Psoas muscle (tissue), 8 donors: ENCODE measurements around the gene SLIT3. TPM values are rescaled to one million over a fixed set of nuclear protein-coding genes. Genes with fewer than 3 reads are reported as not detected.

Experiments
- ATAC-seq, 4 donors: fragments of 200-7000 bp; cut with Tn5 transposase; one replicate each; pipeline ENCODE4 v1.9.1; 2020; ENCODE audit warnings: moderate library complexity in 3 of 4, mild to moderate bottlenecking in 2 of 4
- DNase-seq, 2 donors: peaks; one replicate each; pipeline ENCODE4 v3.0.0-alpha.2; 2020
- H3K27ac ChIP-seq: fragments of 200-600 bp; one replicate; pipeline ENCODE4 v1.8.0; 2022
- H3K27me3 ChIP-seq, 3 donors: fragments of 200-600 bp in 1 of 3; one replicate each; pipeline versions ENCODE4 v1.6.1 to v1.8.0; 2013 to 2022; ENCODE audit warnings: low read length in 2 of 3, mild to moderate bottlenecking in 2 of 3, moderate library complexity in 1 of 3; ENCODE audit not compliant: insufficient read depth in 3 of 3
- H3K36me3 ChIP-seq, 2 donors: fragments of 200-600 bp in 1 of 2; one replicate each; pipeline versions ENCODE4 v1.6.1 to v1.8.0; 2013 to 2022; ENCODE audit warnings: low read depth in 1 of 2, mild to moderate bottlenecking in 1 of 2, moderate library complexity in 1 of 2; ENCODE audit not compliant: insufficient read depth in 1 of 2
- H3K4me1 ChIP-seq: fragments of 200-600 bp; one replicate; pipeline ENCODE4 v1.8.0; 2022
- H3K4me3 ChIP-seq: fragments of 200-600 bp; one replicate; pipeline ENCODE4 v1.8.0; 2022; ENCODE audit warnings: mild to moderate bottlenecking
- H3K9me3 ChIP-seq: fragments of 200-600 bp; one replicate; pipeline ENCODE4 v1.8.0; 2022
- WGBS, 3 donors: extraction: QIAGEN DNeasy Blood & Tissue Kit; methylation state at CpG; one replicate each; pipeline versions ENCODE4 v1.1.6 to v1.1.7; 2013; 5-methylcytosine and 5-hydroxymethylcytosine counted together
- intact Hi-C, 2 donors: fragments of 100-400 bp; cut with DNase I; formaldehyde crosslinking; loops; one replicate each; pipeline versions ENCODE4 v1.11.0 to v1.14.2; 2022
- polyA plus RNA-seq, 3 donors: library from polyadenylated mRNA; stranded (reverse); fragments of 200-250 nt; gene quantifications; one replicate each; pipeline ENCODE4 v1.2.3, GENCODE V29; 2013
- total RNA-seq, 4 donors: library from RNA; stranded (reverse); fragmentation: NEBNext Ultra II Directional in 2 of 4; extraction: Animal tissue kit (Norgen Biotek cat#: 25700) in 2 of 4; gene quantifications; one replicate each; pipeline versions ENCODE4 v1.2.1 to v1.2.4, GENCODE V29; 2021 to 2023
- TF ChIP-seq, protein P1 (sequence below): fragments of 200-600 bp; IDR thresholded peaks from one replicate; pipeline ENCODE4 v1.8.0; 2022; ENCODE audit warnings: antibody characterized with exemption
- donor health status: healthy with polysubstance abuse.
- donor health status: DM: no; HTN: no; CAD: no; lungs with moderate emphysema.
- donor health status: Bipolar disorder and iron deficiency.
- donor health status: healthy.
- donor health status: DM: yes; HTN: yes; CAD: no.
- donor health status: DM: no; HTN: no; CAD: no.
- donor health status: DM: no; HTN: no; CAD: no.
- donor health status: DM: yes; HTN: yes; CAD: no.

The SLIT3 gene
- total and polyA plus RNA-seq, 7 donors = 0.81 to 5.9 (median 2.1) TPM

DNA sequence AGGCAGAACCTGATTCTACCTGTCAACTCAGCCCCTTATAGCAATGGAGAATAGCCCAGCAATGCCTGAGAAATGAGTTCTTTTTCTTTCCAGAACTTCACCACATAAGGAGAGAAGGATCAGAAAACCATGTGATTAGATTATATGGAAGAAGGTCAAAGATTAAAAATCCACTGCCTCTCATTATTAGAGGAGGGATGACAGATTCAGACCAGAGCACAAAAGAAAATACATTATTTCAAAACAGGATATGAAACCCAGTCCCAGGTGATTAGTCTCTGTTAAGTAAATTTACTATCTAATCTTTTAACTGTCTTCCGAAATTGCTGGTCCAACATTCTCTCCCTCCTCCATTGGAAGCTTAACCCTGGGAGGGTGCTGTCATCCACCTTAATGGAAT lies 322.4 kb downstream of the SLIT3 start:
- no peaks in the 10 kb centered on the region for H3K9me3 ChIP-seq
- ATAC-seq = no peak
- DNase-seq = no peak
- H3K36me3 ChIP-seq = no peaks in the 10 kb centered on the region
- no peak overlapping the region for H3K4me3 ChIP-seq
- TF ChIP-seq, protein P1, sequence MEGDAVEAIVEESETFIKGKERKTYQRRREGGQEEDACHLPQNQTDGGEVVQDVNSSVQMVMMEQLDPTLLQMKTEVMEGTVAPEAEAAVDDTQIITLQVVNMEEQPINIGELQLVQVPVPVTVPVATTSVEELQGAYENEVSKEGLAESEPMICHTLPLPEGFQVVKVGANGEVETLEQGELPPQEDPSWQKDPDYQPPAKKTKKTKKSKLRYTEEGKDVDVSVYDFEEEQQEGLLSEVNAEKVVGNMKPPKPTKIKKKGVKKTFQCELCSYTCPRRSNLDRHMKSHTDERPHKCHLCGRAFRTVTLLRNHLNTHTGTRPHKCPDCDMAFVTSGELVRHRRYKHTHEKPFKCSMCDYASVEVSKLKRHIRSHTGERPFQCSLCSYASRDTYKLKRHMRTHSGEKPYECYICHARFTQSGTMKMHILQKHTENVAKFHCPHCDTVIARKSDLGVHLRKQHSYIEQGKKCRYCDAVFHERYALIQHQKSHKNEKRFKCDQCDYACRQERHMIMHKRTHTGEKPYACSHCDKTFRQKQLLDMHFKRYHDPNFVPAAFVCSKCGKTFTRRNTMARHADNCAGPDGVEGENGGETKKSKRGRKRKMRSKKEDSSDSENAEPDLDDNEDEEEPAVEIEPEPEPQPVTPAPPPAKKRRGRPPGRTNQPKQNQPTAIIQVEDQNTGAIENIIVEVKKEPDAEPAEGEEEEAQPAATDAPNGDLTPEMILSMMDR = no peak
- WGBS, 3 donors = 52 to 94% (median 89%) methylated on average over 1 of the region's 1 CpG
- peaks cover 0 to 2% (median 0%) of the 10 kb centered on the region in 3 donors for H3K27me3 ChIP-seq
- H3K27ac ChIP-seq = no peak overlapping the region
- H3K4me1 ChIP-seq = no peaks in the 10 kb centered on the region
- intact Hi-C loops = no loop called here

DNA sequence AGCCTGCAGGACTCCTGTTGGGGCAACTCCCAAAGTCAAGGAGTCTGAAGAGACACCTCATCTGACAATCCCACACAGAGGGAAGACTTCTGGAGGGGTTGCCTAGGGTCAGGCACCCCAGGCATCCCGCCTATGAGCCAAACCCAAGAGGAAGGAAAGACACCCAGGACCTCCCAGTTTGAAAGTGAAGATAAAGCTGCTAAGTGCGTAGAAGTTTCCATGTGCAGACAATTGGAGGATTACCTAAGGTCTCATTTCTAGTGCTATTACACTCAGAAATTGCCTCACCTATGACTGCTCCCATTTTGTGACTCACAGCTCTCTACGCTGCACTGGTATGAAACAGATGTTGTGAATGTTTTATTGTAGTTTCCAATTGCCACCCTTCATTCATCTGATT lies 322.9 kb downstream of the SLIT3 start:
- Histone ChIP-seq H3K4me1 (no peaks in the 10 kb centered on the region), H3K36me3 (no peaks in the 10 kb centered on the region), H3K27me3 (peaks cover 0 to 2% (median 0%) of the 10 kb centered on the region in 3 donors), H3K9me3 (no peaks in the 10 kb centered on the region), H3K27ac (no peak overlapping the region), H3K4me3 (no peak overlapping the region)
- TF ChIP-seq, protein P1 = no peak
- DNase-seq (no peak), ATAC-seq (no peak)
- intact Hi-C loops = no loop called here
- WGBS, 3 donors = 84 to 89% (median 87%) methylated on average over 3 of the region's 3 CpGs

DNA sequence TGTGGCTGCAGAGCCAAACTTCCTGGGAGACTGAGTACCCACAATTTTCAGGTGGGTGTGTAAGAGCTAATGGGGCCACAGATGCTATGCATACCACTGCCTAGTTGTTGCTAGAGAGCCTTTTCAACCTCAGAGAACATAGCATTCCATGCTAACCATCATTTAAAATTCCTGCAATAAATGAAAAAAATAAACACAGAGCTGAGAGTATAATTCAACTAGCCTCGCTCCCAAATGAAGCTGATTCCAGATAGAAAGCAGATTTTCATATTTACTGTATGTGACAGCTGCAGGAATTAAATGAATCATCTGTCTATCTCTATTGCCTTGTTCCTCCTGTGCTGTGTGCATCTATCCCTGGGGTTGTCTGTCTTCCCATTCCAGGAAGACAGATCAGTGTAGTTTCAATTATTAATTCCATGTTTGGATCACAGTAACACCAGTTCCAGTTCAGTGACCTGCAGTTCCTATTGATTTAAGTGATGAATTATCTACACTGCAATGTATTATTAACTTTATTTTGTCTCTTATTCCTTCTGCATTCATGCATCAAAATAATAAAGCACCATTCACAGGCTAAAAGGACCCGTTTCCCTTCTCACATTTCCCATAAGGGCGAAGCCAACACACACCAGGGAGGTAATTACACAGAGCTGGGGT lies 324.5 kb downstream of the SLIT3 start:
- 52 to 69% (median 63%) methylated on average over 3 of the region's 3 CpGs for WGBS, 3 donors
- Histone ChIP-seq H3K9me3 (no peaks in the 10 kb centered on the region), H3K27ac (no peak overlapping the region), H3K27me3 (peaks cover 0 to 2% (median 0%) of the 10 kb centered on the region in 3 donors), H3K36me3 (no peaks in the 10 kb centered on the region), H3K4me3 (no peak overlapping the region), H3K4me1 (no peaks in the 10 kb centered on the region)
- ATAC-seq (no peak), DNase-seq (no peak)
- intact Hi-C loops = no loop called here
- TF ChIP-seq, protein P1 = no peak

DNA sequence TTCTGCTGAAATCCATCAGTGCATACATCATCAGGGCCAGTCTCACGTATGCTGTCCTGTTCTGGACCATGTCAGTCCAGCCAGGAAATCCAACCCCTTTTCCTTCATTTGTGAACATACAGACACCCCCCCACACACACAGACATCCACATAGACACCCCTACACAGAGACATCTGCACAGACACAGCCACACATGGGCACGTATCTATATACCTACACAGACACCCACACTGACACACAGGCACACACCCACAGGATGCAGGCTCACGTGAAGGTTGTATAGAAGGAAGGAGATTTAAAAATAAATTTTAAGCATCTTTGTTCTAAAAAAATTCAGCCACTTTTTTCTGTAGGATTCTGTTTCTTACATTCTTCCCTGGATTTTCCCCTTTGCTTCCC lies 325.6 kb downstream of the SLIT3 start:
- TF ChIP-seq, protein P1 = no peak
- no peak for ATAC-seq
- 64 to 72% (median 69%) methylated on average over 3 of the region's 3 CpGs for WGBS, 3 donors

DNA sequence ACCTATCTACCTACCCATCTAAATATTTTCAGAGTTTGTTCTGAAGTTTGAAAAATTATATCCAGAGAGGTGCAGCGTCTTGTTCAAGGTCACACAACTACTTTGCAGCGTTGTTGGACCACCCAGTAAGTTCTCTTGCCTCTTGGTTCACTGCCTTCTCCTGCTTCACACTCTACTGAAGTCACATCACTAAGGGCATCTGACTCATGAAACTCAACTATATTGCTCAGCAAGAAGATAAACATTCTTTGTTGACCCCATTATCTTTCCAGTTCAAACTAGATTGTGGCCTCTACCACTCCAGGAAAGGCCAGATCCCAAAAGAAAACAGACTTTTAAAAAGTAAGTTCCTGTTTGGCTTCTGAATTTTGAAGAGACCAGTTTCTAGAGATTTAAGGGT lies 326.9 kb downstream of the SLIT3 start:
- DNase-seq (no peak), ATAC-seq (no peak)
- WGBS, 3 donors = 79 to 89% (median 80%) methylated on average over 2 of the region's 2 CpGs
- Histone ChIP-seq H3K4me1 (no peaks in the 10 kb centered on the region), H3K36me3 (no peaks in the 10 kb centered on the region), H3K27ac (no peak overlapping the region), H3K9me3 (no peaks in the 10 kb centered on the region), H3K27me3 (peaks cover 0 to 4% (median 0%) of the 10 kb centered on the region in 3 donors), H3K4me3 (no peak overlapping the region)
- intact Hi-C loops = no loop called here
- TF ChIP-seq, protein P1 = no peak

More for the DNA sequence above, 325.6 kb downstream of the SLIT3 start:
- Histone ChIP-seq H3K4me3 (no peak overlapping the region), H3K36me3 (no peaks in the 10 kb centered on the region), H3K27ac (no peak overlapping the region), H3K27me3 (peaks cover 0 to 4% (median 0%) of the 10 kb centered on the region in 3 donors), H3K4me1 (no peaks in the 10 kb centered on the region), H3K9me3 (no peaks in the 10 kb centered on the region)
- no peak for DNase-seq
- intact Hi-C loops = no loop called here
